HepG2 (cell line): Measurements from ENCODE around the gene AGK. TPM values are rescaled to one million over a fixed set of nuclear protein-coding genes. Genes with fewer than 3 reads are reported as not detected.

Experiments
- CEBPB ChIP-seq: IDR thresholded peaks from 2 replicates; pipeline ENCODE4 v1.6.1; 2011; ENCODE audit warnings: low read depth, low read length, improper control_type of control experiment, borderline replicate concordance
- JUN ChIP-seq: sonication (generic); formaldehyde crosslinking; IDR thresholded peaks from 2 replicates; pipeline ENCODE4 v1.4.0; 2020; ENCODE audit warnings: mild to moderate bottlenecking, missing genetic modification reagents
- POGZ ChIP-seq: sonication (generic); formaldehyde crosslinking; IDR thresholded peaks from 2 replicates; pipeline ENCODE4 v1.4.0; 2020; ENCODE audit warnings: mild to moderate bottlenecking, missing genetic modification reagents
- SALL1 ChIP-seq: sonication (generic); formaldehyde crosslinking; IDR thresholded peaks from 2 replicates; pipeline ENCODE4 v1.8.0; 2022; ENCODE audit warnings: mild to moderate bottlenecking, missing genetic modification reagents
- SIX4 ChIP-seq: sonication (generic); formaldehyde crosslinking; IDR thresholded peaks from 2 replicates; pipeline ENCODE4 v1.4.0; 2020; ENCODE audit warnings: missing genetic modification reagents
- SOX6 ChIP-seq, 2 experiments: fragments of 450-650 bp in 1 of 2; sonication (generic) in 1 of 2; formaldehyde crosslinking in 1 of 2; IDR thresholded peaks; 2 replicates each; pipeline versions ENCODE4 v1.4.0 to v1.6.1; 2017 to 2020; ENCODE audit warnings: antibody characterized with exemption in 1 of 2, mild to moderate bottlenecking in 1 of 2, missing genetic modification reagents in 1 of 2
- TARDBP ChIP-seq: sonication (generic); formaldehyde crosslinking; IDR thresholded peaks from 2 replicates; pipeline ENCODE4 v1.8.0; 2022; ENCODE audit warnings: mild to moderate bottlenecking, missing genetic modification reagents
- TBX3 ChIP-seq: fragments of 450-650 bp; IDR thresholded peaks from 2 replicates; pipeline ENCODE4 v1.6.1; 2017; ENCODE audit warnings: antibody characterized with exemption, mild to moderate bottlenecking, inconsistent platforms, borderline replicate concordance
- THAP11 ChIP-seq: IDR thresholded peaks from 2 replicates; pipeline ENCODE4 v1.6.1; 2016; ENCODE audit warnings: missing biosample characterization, missing genetic modification reagents
- YEATS2 ChIP-seq: sonication (generic); formaldehyde crosslinking; IDR thresholded peaks from 2 replicates; pipeline ENCODE4 v1.4.0; 2020; ENCODE audit warnings: missing genetic modification reagents, borderline replicate concordance
- ZNF343 ChIP-seq: sonication (generic); formaldehyde crosslinking; IDR thresholded peaks from 2 replicates; pipeline ENCODE4 v1.4.0; 2020; ENCODE audit warnings: mild to moderate bottlenecking, missing genetic modification reagents
- polyA plus RNA-seq, 8 experiments: library from polyadenylated mRNA; depleted of rRNA in 3 of 8; stranded (reverse) in 7 of 8; unstranded in 1 of 8; fragments of >200 nt; fragmentation: Illumina TruSeq in 4 of 8; extraction: Trizol in 4 of 8; gene quantifications; 2 replicates each; pipeline versions ENCODE4 v1.2.1 to v1.2.3, GENCODE V29; 2011 to 2016; ENCODE audit warnings: low read depth in 4 of 8, missing spikeins in 1 of 8, mixed read lengths in 1 of 8; ENCODE audit not compliant: insufficient read depth in 1 of 8
- total RNA-seq, 5 experiments: library from RNA; depleted of rRNA; stranded (reverse); fragments of >200 nt; fragmentation: Illumina TruSeq; extraction: Trizol; gene quantifications; 2 replicates each; pipeline ENCODE4 v1.2.3, GENCODE V29; 2016; ENCODE audit warnings: low read depth in 1 of 5
- TF ChIP-seq, protein P1 (sequence below): sonication (generic); formaldehyde crosslinking; IDR thresholded peaks from 2 replicates; pipeline ENCODE4 v1.8.1; 2023; ENCODE audit warnings: missing genetic modification reagents, inconsistent platforms, borderline replicate concordance
- TF ChIP-seq, protein P2 (sequence below): sonication (generic); formaldehyde crosslinking; IDR thresholded peaks from 2 replicates; pipeline ENCODE4 v1.4.0; 2020; ENCODE audit warnings: missing genetic modification reagents
- TF ChIP-seq, protein P3 (sequence below): IDR thresholded peaks from 2 replicates; pipeline ENCODE4 v1.4.0; 2020; ENCODE audit warnings: mild to moderate bottlenecking, missing genetic modification reagents
- TF ChIP-seq, protein P4 (sequence below): sonication (generic); formaldehyde crosslinking; IDR thresholded peaks from 2 replicates; pipeline ENCODE4 v1.4.0; 2020; ENCODE audit warnings: mild to moderate bottlenecking, missing genetic modification reagents, borderline replicate concordance

Gene AGK
- total and polyA plus RNA-seq, 2 of the 13 experiments (the other 11 are each of a cell fraction or from before 2014, with no cell fraction given): 23.7 to 30.1 TPM

DNA sequence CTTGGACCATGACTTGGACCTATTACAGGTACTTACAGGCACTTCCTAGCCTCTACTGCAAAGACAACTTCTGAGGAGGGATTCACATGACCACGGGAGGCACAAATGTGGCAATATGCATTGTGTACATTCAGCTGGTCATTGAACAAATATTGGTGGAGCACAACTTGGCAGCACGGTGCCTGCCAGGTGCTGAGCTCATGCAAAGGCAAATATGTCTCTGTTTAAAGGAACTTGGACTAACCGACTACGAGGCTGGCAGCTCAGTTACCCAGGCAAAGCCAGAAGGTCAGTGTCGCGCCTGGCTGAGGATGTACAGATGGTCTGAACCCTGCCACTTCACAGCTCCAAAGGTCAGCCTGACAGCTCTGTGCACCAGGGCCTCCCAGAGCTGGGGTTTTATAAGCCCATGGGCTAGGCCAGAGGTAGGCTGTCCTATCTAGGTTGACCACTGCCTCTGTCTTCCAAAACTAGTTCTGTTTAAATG is 144.6 kb downstream of the AGK start (continued):
- TF ChIP-seq YEATS2 (CRISPR knock-in tag) (peak; percentile 63; the same call in 1 of the 2 replicates), CEBPB (peak; percentile 89), TARDBP (peak; percentile 55; the same call in 1 of the 2 replicates), THAP11 (peak; percentile 61), ZNF343 (0 out of 2 replicates have a peak, but pooled peaks have one; percentile 33), SIX4 (CRISPR knock-in tag) (0 out of 2 replicates have a peak, but pooled peaks have one; percentile 61), POGZ (CRISPR knock-in tag) (peak; percentile 74), SOX6 (IDR thresholded peaks at IDR 0.05) (no peak), SOX6 (CRISPR knock-in tag; IDR thresholded peaks at IDR 0.05) (peak; percentile 84), TBX3 (peak; percentile 85), JUN (CRISPR knock-in tag) (0 out of 2 replicates have a peak, but pooled peaks have one; percentile 57), SALL1 (CRISPR knock-in tag) (peak; percentile 91)
- TF ChIP-seq, protein P1, sequence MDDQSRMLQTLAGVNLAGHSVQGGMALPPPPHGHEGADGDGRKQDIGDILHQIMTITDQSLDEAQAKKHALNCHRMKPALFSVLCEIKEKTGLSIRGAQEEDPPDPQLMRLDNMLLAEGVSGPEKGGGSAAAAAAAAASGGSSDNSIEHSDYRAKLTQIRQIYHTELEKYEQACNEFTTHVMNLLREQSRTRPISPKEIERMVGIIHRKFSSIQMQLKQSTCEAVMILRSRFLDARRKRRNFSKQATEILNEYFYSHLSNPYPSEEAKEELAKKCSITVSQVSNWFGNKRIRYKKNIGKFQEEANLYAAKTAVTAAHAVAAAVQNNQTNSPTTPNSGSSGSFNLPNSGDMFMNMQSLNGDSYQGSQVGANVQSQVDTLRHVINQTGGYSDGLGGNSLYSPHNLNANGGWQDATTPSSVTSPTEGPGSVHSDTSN (CRISPR knock-in tag): no peak
- TF ChIP-seq, protein P2, sequence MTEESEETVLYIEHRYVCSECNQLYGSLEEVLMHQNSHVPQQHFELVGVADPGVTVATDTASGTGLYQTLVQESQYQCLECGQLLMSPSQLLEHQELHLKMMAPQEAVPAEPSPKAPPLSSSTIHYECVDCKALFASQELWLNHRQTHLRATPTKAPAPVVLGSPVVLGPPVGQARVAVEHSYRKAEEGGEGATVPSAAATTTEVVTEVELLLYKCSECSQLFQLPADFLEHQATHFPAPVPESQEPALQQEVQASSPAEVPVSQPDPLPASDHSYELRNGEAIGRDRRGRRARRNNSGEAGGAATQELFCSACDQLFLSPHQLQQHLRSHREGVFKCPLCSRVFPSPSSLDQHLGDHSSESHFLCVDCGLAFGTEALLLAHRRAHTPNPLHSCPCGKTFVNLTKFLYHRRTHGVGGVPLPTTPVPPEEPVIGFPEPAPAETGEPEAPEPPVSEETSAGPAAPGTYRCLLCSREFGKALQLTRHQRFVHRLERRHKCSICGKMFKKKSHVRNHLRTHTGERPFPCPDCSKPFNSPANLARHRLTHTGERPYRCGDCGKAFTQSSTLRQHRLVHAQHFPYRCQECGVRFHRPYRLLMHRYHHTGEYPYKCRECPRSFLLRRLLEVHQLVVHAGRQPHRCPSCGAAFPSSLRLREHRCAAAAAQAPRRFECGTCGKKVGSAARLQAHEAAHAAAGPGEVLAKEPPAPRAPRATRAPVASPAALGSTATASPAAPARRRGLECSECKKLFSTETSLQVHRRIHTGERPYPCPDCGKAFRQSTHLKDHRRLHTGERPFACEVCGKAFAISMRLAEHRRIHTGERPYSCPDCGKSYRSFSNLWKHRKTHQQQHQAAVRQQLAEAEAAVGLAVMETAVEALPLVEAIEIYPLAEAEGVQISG (CRISPR knock-in tag): peak; percentile 59; the same call in 1 of the 2 replicates
- TF ChIP-seq, protein P3, sequence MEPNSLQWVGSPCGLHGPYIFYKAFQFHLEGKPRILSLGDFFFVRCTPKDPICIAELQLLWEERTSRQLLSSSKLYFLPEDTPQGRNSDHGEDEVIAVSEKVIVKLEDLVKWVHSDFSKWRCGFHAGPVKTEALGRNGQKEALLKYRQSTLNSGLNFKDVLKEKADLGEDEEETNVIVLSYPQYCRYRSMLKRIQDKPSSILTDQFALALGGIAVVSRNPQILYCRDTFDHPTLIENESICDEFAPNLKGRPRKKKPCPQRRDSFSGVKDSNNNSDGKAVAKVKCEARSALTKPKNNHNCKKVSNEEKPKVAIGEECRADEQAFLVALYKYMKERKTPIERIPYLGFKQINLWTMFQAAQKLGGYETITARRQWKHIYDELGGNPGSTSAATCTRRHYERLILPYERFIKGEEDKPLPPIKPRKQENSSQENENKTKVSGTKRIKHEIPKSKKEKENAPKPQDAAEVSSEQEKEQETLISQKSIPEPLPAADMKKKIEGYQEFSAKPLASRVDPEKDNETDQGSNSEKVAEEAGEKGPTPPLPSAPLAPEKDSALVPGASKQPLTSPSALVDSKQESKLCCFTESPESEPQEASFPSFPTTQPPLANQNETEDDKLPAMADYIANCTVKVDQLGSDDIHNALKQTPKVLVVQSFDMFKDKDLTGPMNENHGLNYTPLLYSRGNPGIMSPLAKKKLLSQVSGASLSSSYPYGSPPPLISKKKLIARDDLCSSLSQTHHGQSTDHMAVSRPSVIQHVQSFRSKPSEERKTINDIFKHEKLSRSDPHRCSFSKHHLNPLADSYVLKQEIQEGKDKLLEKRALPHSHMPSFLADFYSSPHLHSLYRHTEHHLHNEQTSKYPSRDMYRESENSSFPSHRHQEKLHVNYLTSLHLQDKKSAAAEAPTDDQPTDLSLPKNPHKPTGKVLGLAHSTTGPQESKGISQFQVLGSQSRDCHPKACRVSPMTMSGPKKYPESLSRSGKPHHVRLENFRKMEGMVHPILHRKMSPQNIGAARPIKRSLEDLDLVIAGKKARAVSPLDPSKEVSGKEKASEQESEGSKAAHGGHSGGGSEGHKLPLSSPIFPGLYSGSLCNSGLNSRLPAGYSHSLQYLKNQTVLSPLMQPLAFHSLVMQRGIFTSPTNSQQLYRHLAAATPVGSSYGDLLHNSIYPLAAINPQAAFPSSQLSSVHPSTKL (CRISPR knock-in tag): peak; percentile 86
- TF ChIP-seq, protein P4, sequence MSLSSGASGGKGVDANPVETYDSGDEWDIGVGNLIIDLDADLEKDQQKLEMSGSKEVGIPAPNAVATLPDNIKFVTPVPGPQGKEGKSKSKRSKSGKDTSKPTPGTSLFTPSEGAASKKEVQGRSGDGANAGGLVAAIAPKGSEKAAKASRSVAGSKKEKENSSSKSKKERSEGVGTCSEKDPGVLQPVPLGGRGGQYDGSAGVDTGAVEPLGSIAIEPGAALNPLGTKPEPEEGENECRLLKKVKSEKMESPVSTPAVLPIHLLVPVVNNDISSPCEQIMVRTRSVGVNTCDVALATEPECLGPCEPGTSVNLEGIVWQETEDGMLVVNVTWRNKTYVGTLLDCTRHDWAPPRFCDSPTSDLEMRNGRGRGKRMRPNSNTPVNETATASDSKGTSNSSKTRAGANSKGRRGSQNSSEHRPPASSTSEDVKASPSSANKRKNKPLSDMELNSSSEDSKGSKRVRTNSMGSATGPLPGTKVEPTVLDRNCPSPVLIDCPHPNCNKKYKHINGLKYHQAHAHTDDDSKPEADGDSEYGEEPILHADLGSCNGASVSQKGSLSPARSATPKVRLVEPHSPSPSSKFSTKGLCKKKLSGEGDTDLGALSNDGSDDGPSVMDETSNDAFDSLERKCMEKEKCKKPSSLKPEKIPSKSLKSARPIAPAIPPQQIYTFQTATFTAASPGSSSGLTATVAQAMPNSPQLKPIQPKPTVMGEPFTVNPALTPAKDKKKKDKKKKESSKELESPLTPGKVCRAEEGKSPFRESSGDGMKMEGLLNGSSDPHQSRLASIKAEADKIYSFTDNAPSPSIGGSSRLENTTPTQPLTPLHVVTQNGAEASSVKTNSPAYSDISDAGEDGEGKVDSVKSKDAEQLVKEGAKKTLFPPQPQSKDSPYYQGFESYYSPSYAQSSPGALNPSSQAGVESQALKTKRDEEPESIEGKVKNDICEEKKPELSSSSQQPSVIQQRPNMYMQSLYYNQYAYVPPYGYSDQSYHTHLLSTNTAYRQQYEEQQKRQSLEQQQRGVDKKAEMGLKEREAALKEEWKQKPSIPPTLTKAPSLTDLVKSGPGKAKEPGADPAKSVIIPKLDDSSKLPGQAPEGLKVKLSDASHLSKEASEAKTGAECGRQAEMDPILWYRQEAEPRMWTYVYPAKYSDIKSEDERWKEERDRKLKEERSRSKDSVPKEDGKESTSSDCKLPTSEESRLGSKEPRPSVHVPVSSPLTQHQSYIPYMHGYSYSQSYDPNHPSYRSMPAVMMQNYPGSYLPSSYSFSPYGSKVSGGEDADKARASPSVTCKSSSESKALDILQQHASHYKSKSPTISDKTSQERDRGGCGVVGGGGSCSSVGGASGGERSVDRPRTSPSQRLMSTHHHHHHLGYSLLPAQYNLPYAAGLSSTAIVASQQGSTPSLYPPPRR (CRISPR knock-in tag): peak; percentile 74; the same call in 1 of the 2 replicates
